GM12874 (cell line): ENCODE data around the gene CYB561D2.

Experiments used
- TF ChIP-seq, protein P1 (sequence below): IDR thresholded peaks from 2 replicates; pipeline ENCODE4 v1.5.1; 2011; ENCODE audit warnings: low read depth, mild to moderate bottlenecking, control low read depth, low read length, moderate library complexity; ENCODE audit not compliant: insufficient read depth

CYB561D2 gene

DNA sequence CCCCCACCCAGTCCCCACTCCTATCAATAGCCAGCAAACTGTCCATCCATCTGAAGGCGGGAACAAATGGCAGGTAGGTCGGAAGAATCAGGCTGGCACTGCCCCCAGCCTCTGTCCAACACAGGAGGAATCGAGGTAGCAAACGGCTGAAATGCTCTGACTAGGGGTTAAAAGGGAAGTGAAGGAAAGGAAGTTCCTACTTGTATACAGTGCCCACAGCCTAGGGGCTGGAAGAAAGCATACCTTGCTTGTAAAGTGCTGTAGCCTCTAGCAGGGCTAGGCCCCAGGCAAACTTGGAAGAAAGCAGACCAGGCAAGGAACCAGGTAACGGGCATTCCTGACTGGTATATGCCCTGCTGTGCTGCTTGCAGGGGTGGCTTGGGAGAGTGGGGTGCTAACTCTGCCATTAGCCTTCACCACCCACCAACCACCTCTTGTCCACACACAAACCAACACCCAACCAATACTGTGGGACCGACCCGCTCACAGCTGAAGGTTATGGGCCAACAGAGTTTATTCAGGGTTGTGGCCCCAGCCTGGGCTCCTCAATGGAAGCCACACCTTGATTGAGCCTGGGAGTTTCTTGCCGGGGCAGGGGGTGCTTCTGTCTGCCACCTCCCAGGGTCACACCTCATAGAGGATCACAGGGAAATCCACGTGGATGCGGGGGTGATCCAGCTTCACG lies 25.0 kb upstream of the CYB561D2 start:
- TF ChIP-seq, protein P1, sequence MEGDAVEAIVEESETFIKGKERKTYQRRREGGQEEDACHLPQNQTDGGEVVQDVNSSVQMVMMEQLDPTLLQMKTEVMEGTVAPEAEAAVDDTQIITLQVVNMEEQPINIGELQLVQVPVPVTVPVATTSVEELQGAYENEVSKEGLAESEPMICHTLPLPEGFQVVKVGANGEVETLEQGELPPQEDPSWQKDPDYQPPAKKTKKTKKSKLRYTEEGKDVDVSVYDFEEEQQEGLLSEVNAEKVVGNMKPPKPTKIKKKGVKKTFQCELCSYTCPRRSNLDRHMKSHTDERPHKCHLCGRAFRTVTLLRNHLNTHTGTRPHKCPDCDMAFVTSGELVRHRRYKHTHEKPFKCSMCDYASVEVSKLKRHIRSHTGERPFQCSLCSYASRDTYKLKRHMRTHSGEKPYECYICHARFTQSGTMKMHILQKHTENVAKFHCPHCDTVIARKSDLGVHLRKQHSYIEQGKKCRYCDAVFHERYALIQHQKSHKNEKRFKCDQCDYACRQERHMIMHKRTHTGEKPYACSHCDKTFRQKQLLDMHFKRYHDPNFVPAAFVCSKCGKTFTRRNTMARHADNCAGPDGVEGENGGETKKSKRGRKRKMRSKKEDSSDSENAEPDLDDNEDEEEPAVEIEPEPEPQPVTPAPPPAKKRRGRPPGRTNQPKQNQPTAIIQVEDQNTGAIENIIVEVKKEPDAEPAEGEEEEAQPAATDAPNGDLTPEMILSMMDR = no peak

DNA sequence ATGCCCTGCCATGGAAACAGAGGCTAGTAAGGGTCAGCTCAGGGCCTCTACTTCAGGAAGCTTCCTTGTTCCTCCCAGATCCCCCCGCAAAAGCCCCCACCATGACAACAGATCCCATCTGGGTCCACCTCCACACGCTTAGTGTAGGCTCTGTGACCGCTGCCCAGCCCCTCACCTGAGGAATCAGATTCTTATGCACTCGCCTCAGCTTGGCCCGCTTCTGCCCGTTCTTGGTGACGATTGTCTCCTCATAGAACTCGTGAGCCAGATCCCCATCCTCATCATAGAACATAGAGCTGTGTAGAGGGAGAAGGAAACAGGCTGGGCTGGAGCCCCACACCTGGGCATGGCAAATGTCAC lies 24.5 kb upstream of the CYB561D2 start:
- TF ChIP-seq, protein P1 = no peak

DNA sequence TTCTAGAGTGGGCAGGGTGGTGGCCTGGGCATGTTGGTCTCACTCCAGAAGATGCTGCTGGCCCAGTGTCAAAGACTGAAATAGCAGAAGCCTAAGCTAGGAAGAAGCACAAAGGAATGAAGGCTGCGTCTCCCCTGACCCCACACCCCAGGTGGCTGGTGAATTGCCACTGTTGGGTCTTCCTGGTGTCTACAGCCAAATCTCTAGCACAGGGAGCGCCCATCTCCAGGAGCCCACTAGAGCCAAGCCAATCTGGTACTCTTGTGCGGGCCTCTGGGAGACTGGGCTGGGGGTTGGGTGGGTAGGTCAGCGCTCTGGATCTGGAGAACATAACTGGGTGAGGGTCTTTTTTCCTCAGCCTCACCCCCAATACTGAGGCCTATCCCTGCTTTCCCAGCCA lies 23.5 kb upstream of the CYB561D2 start:
- TF ChIP-seq, protein P1 = no peak

DNA sequence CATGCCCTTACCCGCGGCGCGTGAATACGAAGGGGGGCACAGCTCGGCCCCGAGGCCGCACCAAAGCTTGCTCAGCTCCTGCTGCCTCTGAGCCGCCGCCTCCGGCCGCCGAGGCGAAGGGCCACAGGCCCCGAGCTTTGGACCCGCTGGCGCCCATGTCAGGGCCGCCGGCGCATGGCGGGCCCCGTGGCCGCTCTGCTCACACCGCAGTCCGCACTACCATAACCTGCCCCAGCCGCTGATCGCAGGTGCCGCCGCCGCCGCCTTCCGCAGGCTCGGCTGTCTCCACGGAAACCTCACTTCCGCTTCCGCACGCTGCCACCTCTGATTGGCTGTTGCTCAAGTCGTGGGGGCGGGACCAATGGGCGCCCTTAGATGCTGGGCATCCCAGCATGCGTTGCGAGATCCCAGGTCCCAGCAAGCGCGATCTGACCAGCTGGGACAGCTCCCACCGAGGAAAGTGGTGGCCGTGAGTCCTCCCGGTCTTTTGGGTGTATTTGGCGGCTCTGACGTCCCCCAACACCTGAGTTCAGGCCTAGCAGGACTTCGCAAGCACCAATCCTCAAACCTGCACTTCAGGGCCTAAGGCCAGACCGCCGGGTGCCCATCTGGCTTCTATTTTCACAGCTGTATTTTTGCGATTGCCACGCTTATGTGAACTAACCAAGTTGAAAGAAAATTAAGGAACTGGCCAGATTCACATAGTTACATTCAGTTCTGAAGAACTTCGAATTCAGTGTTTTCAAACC lies 22.5 kb upstream of the CYB561D2 start, which contains the start of gene TUSC2:
TUSC2 (minus strand) TSS at position 281 of the 749 bp plus-strand sequence; CDS start at position 157, 124 bp downstream.
- TF ChIP-seq, protein P1 = no peak

DNA sequence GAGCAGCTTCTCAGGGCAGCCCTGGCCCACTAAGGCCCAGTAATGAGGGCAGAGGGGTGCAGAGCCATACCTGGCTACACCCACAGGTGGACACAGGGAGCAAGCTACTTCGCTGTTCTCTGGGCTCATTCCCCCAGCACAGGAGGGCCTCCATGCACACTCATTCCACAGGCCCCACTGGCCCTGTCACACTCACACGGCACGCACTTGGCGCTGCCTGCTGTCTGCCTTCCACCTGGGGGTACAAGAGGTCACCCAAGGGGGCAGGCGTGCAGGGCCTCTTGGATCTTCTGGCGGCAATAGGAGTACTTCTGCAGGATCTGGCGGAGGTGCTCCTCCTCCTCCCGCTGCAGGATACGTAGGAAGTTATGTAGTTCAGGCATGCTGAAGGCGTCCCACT lies 20.3 kb upstream of the CYB561D2 start:
- TF ChIP-seq, protein P1 = no peak

DNA sequence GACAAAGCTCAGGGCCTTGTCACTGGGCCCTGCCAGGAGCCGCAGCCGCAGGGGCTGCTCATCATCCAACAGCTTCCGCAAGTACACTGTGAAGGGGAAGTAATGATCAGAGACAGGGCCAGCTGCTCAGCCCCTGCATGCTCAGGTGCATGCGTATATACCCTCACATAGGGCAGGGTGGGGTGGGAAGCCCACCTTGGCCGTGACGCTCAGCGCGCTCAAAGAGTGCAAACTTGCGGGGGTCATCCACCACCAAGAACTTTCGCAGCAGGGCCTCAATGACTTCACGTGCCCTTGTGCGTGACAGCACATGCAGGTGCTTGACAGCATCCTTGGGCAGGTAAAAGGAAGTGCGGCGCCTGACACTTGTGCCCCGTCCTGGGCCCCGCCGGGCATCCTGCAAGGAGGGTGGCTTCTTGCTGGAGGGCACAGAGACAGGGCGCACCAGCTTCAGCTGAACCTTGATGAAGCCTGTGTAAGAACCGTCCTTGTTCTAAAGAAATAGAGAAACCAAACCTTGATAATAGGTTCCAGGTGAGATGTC lies 19.2 kb upstream of the CYB561D2 start:
- TF ChIP-seq, protein P1 = no peak

DNA sequence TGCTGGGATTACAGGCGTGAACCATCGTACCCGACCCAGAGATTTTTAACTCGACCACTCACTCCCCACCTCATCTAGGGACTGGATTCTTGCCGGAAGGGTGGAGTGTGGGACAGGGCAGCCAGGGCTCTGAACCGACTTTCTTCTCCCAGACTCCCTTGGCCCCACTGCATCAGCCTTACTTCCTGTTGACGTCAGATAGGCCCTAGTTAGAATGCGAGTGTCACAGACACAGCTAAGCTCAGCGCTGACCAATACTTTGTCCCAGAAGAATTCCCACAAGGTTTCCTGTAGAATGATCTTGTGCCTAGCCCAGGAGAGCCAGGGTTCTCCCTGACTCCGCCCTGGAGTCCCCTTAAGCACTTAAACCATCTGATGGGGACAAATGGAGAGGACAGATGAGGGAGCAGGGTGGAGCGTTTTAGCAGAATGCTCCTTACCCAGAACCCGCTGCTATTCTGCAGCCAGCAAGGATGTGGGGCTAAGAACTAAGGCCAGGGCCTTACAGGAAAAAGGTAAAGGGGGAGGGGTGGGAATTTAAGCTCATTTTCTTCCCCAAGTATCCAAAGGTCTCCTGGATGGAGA lies 16.8 kb upstream of the CYB561D2 start:
- TF ChIP-seq, protein P1 = no peak
